Esophagus muscularis mucosa (tissue), 4 donors: ENCODE data around the gene AJAP1. TPM values are rescaled to one million over a fixed set of nuclear protein-coding genes. Genes with fewer than 3 reads are reported as not detected.

Experiments
- DNase-seq: peaks from one replicate; pipeline ENCODE4 v3.0.0-alpha.2; 2017; ENCODE audit errors: extremely low spot score
- H3K27ac ChIP-seq, 4 donors: fragments of 200-600 bp; sonication (generic); replicated peaks in 1 of 4; 1 replicate in 3 of 4; 2 replicates in 1 of 4; pipeline ENCODE4 v1.5.1; 2016 to 2019; ENCODE audit warnings: mild to moderate bottlenecking in 1 of 4
- H3K27me3 ChIP-seq, 4 donors: fragments of 200-600 bp; sonication (generic); one replicate each; pipeline versions ENCODE4 v1.5.1 to v1.6.0; 2016 to 2019
- H3K36me3 ChIP-seq, 4 donors: fragments of 200-600 bp; sonication (generic); one replicate each; pipeline ENCODE4 v1.5.1; 2016 to 2019
- H3K4me1 ChIP-seq, 4 donors: fragments of 200-600 bp; sonication (generic); one replicate each; pipeline ENCODE4 v1.5.1; 2016 to 2019
- H3K4me3 ChIP-seq, 4 donors: fragments of 200-600 bp; sonication (generic); 1 replicate in 2 of 4; 2 replicates in 2 of 4; pipeline ENCODE4 v1.5.1; 2016 to 2019; ENCODE audit warnings: mild to moderate bottlenecking in 4 of 4, moderate library complexity in 1 of 4
- H3K9me3 ChIP-seq, 4 donors: fragments of 200-600 bp; sonication (generic); 1 replicate in 3 of 4; 2 replicates in 1 of 4; pipeline ENCODE4 v1.5.1; 2016 to 2019
- EP300 ChIP-seq: sonication (generic); formaldehyde crosslinking; IDR thresholded peaks from one replicate; pipeline ENCODE4 v1.6.1; 2017; ENCODE audit warnings: antibody characterized with exemption
- POLR2A ChIP-seq: fragments of 450-650 bp; IDR thresholded peaks from one replicate; pipeline ENCODE4 v1.6.1; 2017; ENCODE audit warnings: antibody characterized with exemption, moderate library complexity, mild to moderate bottlenecking, low read depth
- POLR2AphosphoS5 ChIP-seq, 2 donors: sonication (generic); formaldehyde crosslinking; IDR thresholded peaks; one replicate each; pipeline ENCODE4 v1.6.1; 2017; ENCODE audit warnings: antibody characterized with exemption in 2 of 2
- WGBS: methylation state at CpG from one replicate; pipeline ENCODE4 v1.1.5; 2018; 5-methylcytosine and 5-hydroxymethylcytosine counted together
- intact Hi-C: fragments of 100-400 bp; cut with DNase I; formaldehyde crosslinking; loops from one replicate; pipeline ENCODE4 v1.15.1; 2023
- total RNA-seq, 4 donors: library from RNA; depleted of rRNA; stranded (reverse); fragments of >200 nt; gene quantifications; one replicate each; pipeline versions ENCODE4 v1.1.0 to v1.2.1, GENCODE V29; 2016
- TF ChIP-seq, protein P1 (sequence below), 3 experiments: fragments of 200-600 bp in 2 of 3; fragments of 450-650 bp in 1 of 3; sonication (generic) in 2 of 3; IDR thresholded peaks; one replicate each; pipeline ENCODE4 v1.5.1; 2017 to 2019; ENCODE audit warnings: antibody characterized with exemption in 3 of 3, mild to moderate bottlenecking in 2 of 3, moderate library complexity in 1 of 3

AJAP1 gene
- total RNA-seq, 4 donors from 2014 or later, result 0.40 to 0.84 (median 0.54) TPM

GRCh38 chr1:4820543-4820942 lies 166.1 kb downstream of the AJAP1 start:
- 92% methylated on average over 1 of the region's 1 CpG for WGBS
- peak; percentile 14 for DNase-seq
- intact Hi-C loops, result no loop called here

GRCh38 chr1:4825800-4826450 lies 171.5 kb downstream of the AJAP1 start:
- H3K4me3 ChIP-seq, result no peak overlapping the region
- H3K9me3 ChIP-seq, result peaks cover 0 to 9% (median 3%) of the 10 kb centered on the region in 4 donors
- no peaks in the 10 kb centered on the region for H3K36me3 ChIP-seq
- H3K4me1 ChIP-seq, result no peaks in the 10 kb centered on the region
- DNase-seq, result peak; percentile 78
- TF ChIP-seq, protein P1, sequence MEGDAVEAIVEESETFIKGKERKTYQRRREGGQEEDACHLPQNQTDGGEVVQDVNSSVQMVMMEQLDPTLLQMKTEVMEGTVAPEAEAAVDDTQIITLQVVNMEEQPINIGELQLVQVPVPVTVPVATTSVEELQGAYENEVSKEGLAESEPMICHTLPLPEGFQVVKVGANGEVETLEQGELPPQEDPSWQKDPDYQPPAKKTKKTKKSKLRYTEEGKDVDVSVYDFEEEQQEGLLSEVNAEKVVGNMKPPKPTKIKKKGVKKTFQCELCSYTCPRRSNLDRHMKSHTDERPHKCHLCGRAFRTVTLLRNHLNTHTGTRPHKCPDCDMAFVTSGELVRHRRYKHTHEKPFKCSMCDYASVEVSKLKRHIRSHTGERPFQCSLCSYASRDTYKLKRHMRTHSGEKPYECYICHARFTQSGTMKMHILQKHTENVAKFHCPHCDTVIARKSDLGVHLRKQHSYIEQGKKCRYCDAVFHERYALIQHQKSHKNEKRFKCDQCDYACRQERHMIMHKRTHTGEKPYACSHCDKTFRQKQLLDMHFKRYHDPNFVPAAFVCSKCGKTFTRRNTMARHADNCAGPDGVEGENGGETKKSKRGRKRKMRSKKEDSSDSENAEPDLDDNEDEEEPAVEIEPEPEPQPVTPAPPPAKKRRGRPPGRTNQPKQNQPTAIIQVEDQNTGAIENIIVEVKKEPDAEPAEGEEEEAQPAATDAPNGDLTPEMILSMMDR (IDR thresholded peaks at IDR 0.05), result peak in 1 of 3 experiments; percentile 23
- TF ChIP-seq POLR2AphosphoS5 (IDR thresholded peaks at IDR 0.05), result no peak
- intact Hi-C loops, result no loop called here
- no peak overlapping the region for H3K27ac ChIP-seq
- WGBS, result 56% methylated on average over 5 of the region's 5 CpGs
- H3K27me3 ChIP-seq, result peaks cover 0 to 16% (median 0%) of the 10 kb centered on the region in 4 donors

More at GRCh38 chr1:4820543-4820942, 166.1 kb downstream of the AJAP1 start:
- Histone ChIP-seq H3K27ac (no peak overlapping the region), H3K27me3 (peaks cover 0 to 5% (median 0%) of the 10 kb centered on the region in 4 donors), H3K4me3 (no peak overlapping the region), H3K4me1 (no peaks in the 10 kb centered on the region), H3K9me3 (peaks cover 0 to 24% (median 7%) of the 10 kb centered on the region in 4 donors), H3K36me3 (no peaks in the 10 kb centered on the region)
- TF ChIP-seq POLR2A (no peak), EP300 (no peak), POLR2AphosphoS5 (IDR thresholded peaks at IDR 0.05) (no peak)
- TF ChIP-seq, protein P1 (IDR thresholded peaks at IDR 0.05), result no peak

- Histone ChIP-seq H3K9me3 (no peaks in the 10 kb centered on the region), H3K36me3 (no peaks in the 10 kb centered on the region), H3K4me3 (no peak overlapping the region), H3K27me3 (peaks cover 0 to 23% (median 0%) of the 10 kb centered on the region in 4 donors), H3K27ac (no peak overlapping the region), H3K4me1 (no peaks in the 10 kb centered on the region)
- TF ChIP-seq POLR2A (no peak), EP300 (no peak), POLR2AphosphoS5 (IDR thresholded peaks at IDR 0.05) (no peak)
- TF ChIP-seq, protein P1 (IDR thresholded peaks at IDR 0.05), result no peak
- DNase-seq, result peak; percentile 72
- 39% methylated on average over 6 of the region's 6 CpGs for WGBS
- intact Hi-C loops, result no loop called here
These were observed 176.3 kb downstream of the AJAP1 start for GRCh38 chr1:4830707-4831106.

GRCh38 chr1:4836574-4836973 lies 182.2 kb downstream of the AJAP1 start:
- Histone ChIP-seq H3K36me3 (no peaks in the 10 kb centered on the region), H3K4me1 (no peaks in the 10 kb centered on the region), H3K4me3 (no peak overlapping the region), H3K27ac (no peak overlapping the region), H3K9me3 (no peaks in the 10 kb centered on the region), H3K27me3 (peaks cover 0 to 6% (median 0%) of the 10 kb centered on the region in 4 donors)
- TF ChIP-seq EP300, result no peak
- no peak for TF ChIP-seq POLR2A
- TF ChIP-seq POLR2AphosphoS5 (IDR thresholded peaks at IDR 0.05), result no peak
- TF ChIP-seq, protein P1 (IDR thresholded peaks at IDR 0.05), result no peak
- DNase-seq, result no peak
- 43% methylated on average over 1 of the region's 2 CpGs for WGBS
- intact Hi-C loops, result no loop called here
